GM18520 (cell line): ENCODE data around the gene SPRTN.

Source experiments
- ATAC-seq: cut with Tn5 transposase; IDR thresholded peaks from one replicate; pipeline ENCODE4 v1.9.1; 2021; ENCODE audit not compliant: unreplicated experiment

SPRTN gene

GRCh38 chr1:231338270-231339128 is at the start of gene SPRTN:
TSS of gene SPRTN (plus strand) at chr1:231338293. CDS start at chr1:231338384, 91 bp downstream.
- no peak for ATAC-seq

- no peak for ATAC-seq
Measured at GRCh38 chr1:231295938-231296337, 42.2 kb upstream of the SPRTN start.

- ATAC-seq, result no peak
Measured at GRCh38 chr1:231301990-231302389, 36.1 kb upstream of the SPRTN start.

GRCh38 chr1:231310391-231310934 is 27.6 kb upstream of the SPRTN start:
- no peak for ATAC-seq

- no peak for ATAC-seq
Measured at GRCh38 chr1:231311720-231312431, 26.2 kb upstream of the SPRTN start.

GRCh38 chr1:231312432-231312788 is 25.7 kb upstream of the SPRTN start:
- no peak for ATAC-seq

- no peak for ATAC-seq
Measured at GRCh38 chr1:231313661-231314060, 24.4 kb upstream of the SPRTN start.

- no peak for ATAC-seq
Measured at GRCh38 chr1:231315887-231316286, 22.2 kb upstream of the SPRTN start.

GRCh38 chr1:231317306-231318014 is 20.6 kb upstream of the SPRTN start:
- no peak for ATAC-seq

GRCh38 chr1:231318015-231318355 is 20.1 kb upstream of the SPRTN start:
- ATAC-seq, result no peak

- ATAC-seq, result no peak
Measured at GRCh38 chr1:231318568-231318967, 19.5 kb upstream of the SPRTN start.

- no peak for ATAC-seq
Measured at GRCh38 chr1:231319080-231319479, 19.0 kb upstream of the SPRTN start.

GRCh38 chr1:231322880-231323530 is 15.1 kb upstream of the SPRTN start:
- no peak for ATAC-seq

- ATAC-seq, result no peak
Measured at GRCh38 chr1:231324660-231325059, 13.4 kb upstream of the SPRTN start.

GRCh38 chr1:231326248-231326647 is 11.8 kb upstream of the SPRTN start:
- ATAC-seq, result no peak

- ATAC-seq, result no peak
Measured at GRCh38 chr1:231327617-231328016, 10.5 kb upstream of the SPRTN start.

- no peak for ATAC-seq
Measured at GRCh38 chr1:231329483-231329882, 8.6 kb upstream of the SPRTN start.

- ATAC-seq, result no peak
Measured at GRCh38 chr1:231332761-231333160, 5.3 kb upstream of the SPRTN start.

- ATAC-seq, result peak; percentile 18
Measured at GRCh38 chr1:231334079-231334666, 3.9 kb upstream of the SPRTN start.

GRCh38 chr1:231334952-231335351 is 3.1 kb upstream of the SPRTN start:
- ATAC-seq, result no peak
